ENCODE results near the gene GRPEL1. TPM values are rescaled to one million over a fixed set of nuclear protein-coding genes. Genes with fewer than 3 reads are reported as not detected.

The GRPEL1 gene
- total RNA-seq, 1 donor from 2014 or later: 106 TPM

DNA sequence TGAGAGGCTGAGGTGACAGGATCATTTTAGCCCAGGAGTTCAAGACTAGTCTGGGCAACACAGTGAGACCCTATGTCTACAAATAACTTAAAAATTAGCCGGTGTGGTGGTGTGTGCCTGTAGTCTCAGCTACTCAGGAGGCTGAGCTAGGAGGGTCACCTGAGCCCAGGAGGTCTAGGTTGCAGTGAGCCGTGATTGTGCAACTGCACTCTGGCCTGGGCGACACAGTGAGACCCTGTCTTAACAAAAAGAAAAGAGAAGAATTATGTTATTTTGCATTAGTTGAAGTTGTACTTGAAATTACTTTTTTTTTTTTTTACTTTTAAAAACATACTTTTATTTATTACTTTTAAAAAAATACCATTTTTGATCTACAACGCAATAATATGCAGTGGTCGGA, 46.5 kb downstream of the GRPEL1 start:
- Mint-ChIP-seq H3K27ac (no peak overlapping the region), H3K36me3 (ENCODE audit: low read depth) (peaks cover 27% of the 10 kb centered on the region), H3K9me3 (no peaks in the 10 kb centered on the region), H3K4me3 (no peak overlapping the region), H3K27me3 (ENCODE audit: insufficient read depth) (no peaks in the 10 kb centered on the region), H3K4me1 (ENCODE audit: low read depth) (no peaks in the 10 kb centered on the region)
- no peak for DNase-seq (ENCODE audit: low spot score)
- intact Hi-C loops (cut with micrococcal nuclease): no loop called here

DNA sequence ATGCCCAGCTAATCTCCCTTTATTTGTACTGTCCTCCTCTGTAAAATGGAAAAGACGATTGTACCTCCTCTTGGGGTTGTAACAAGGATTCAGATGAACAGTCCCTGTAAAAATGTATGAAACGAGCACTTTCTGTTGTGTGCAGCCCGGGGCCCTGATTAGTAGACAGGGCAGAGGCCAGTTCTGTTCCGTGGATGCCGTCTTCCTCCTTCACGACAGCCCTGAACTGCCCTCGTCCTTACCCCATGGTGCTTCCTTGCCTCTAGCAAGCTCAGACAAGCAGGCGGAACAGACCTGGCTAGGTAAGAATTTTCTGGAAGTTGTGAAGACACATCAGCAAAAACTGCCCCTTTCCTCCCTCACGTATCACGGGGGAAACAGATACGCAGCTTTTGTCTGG, 47.0 kb downstream of the GRPEL1 start:
- H3K27ac Mint-ChIP-seq: no peak overlapping the region
- no peaks in the 10 kb centered on the region for H3K27me3 Mint-ChIP-seq (ENCODE audit: insufficient read depth)
- intact Hi-C loops (cut with micrococcal nuclease): no loop called here
- no peaks in the 10 kb centered on the region for H3K4me1 Mint-ChIP-seq (ENCODE audit: low read depth)
- peaks cover 25% of the 10 kb centered on the region for H3K36me3 Mint-ChIP-seq (ENCODE audit: low read depth)
- H3K9me3 Mint-ChIP-seq: no peaks in the 10 kb centered on the region
- H3K4me3 Mint-ChIP-seq: no peak overlapping the region
- DNase-seq (ENCODE audit: low spot score): no peak

DNA sequence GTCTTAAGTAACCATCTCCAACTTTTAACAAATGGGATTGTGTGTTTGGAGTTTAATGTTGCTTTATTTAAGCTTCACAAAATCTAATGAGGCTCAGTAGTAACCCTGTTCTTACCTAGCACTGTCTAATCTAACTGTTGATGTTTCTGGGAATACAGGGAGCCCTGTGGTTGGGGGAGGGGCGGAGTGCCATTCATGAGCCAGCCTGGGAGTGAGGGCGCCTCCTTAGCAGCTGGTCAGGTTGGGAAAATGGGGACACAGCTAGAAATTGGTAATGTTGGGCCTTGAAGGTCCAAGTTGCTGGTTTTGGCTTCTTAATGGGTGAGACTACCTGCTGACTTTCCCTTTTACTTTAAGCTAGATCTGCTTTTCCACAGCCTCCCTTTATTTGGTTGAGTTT, 47.6 kb downstream of the GRPEL1 start:
- H3K27ac Mint-ChIP-seq: no peak overlapping the region
- H3K9me3 Mint-ChIP-seq: no peaks in the 10 kb centered on the region

DNA sequence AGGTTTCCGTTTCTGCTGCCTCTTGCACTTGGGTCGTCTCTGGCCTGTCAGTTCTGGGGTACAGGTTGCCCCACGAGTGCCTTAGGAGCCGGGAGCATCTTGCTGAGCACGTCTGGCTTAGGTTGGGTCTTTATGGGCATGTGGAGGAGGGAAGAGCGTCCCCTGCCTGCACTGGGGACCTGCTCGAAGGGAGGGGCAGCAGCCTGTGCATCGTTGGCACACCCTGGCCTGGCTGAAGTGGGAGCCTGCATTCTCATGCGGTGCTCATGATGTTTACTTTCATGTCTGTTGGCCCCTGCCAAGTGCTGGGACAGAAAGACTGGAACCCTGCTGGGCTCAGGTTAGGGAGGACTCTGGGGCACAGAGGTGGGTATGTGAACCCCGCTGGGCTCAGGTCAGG, 48.5 kb downstream of the GRPEL1 start:
- Mint-ChIP-seq H3K36me3 (ENCODE audit: low read depth) (peaks cover 31% of the 10 kb centered on the region), H3K9me3 (no peaks in the 10 kb centered on the region), H3K4me1 (ENCODE audit: low read depth) (peaks cover 3% of the 10 kb centered on the region), H3K27ac (peak overlapping the region; percentile 18), H3K27me3 (ENCODE audit: insufficient read depth) (no peaks in the 10 kb centered on the region), H3K4me3 (no peak overlapping the region)
- no peak for DNase-seq (ENCODE audit: low spot score)
- intact Hi-C loops (cut with micrococcal nuclease): no loop called here

More for the DNA sequence above, 47.6 kb downstream of the GRPEL1 start:
- Mint-ChIP-seq H3K36me3 (ENCODE audit: low read depth) (peaks cover 25% of the 10 kb centered on the region), H3K27me3 (ENCODE audit: insufficient read depth) (no peaks in the 10 kb centered on the region), H3K4me3 (no peak overlapping the region), H3K4me1 (ENCODE audit: low read depth) (no peaks in the 10 kb centered on the region)
- intact Hi-C loops (cut with micrococcal nuclease): no loop called here
- DNase-seq (ENCODE audit: low spot score): no peak

DNA sequence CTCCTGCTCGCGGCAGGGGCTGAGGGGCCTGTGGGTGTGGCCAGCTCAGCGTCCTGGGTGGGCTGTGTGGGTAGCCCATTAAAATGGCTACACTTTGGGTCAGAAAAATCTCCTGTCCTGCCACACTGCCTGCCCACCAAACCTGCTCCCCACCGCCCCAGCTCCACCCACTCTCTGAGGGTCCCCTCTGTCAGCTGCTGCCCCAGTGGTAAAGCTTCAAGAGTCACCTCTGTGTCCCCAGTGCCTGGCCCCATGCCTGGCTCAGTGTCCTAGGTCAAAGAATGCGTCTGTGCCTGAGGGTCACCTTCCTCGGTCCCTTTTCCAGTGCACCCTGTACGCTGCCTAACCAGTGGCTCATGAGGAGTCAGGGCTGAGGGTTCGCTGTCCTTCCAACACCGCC, 49.6 kb downstream of the GRPEL1 start:
- Mint-ChIP-seq H3K27me3 (ENCODE audit: insufficient read depth) (no peaks in the 10 kb centered on the region), H3K27ac (no peak overlapping the region), H3K4me3 (no peak overlapping the region), H3K9me3 (no peaks in the 10 kb centered on the region), H3K36me3 (ENCODE audit: low read depth) (peaks cover 31% of the 10 kb centered on the region), H3K4me1 (ENCODE audit: low read depth) (peaks cover 8% of the 10 kb centered on the region)
- intact Hi-C loops (cut with micrococcal nuclease): no loop called here
- no peak for DNase-seq (ENCODE audit: low spot score)

DNA sequence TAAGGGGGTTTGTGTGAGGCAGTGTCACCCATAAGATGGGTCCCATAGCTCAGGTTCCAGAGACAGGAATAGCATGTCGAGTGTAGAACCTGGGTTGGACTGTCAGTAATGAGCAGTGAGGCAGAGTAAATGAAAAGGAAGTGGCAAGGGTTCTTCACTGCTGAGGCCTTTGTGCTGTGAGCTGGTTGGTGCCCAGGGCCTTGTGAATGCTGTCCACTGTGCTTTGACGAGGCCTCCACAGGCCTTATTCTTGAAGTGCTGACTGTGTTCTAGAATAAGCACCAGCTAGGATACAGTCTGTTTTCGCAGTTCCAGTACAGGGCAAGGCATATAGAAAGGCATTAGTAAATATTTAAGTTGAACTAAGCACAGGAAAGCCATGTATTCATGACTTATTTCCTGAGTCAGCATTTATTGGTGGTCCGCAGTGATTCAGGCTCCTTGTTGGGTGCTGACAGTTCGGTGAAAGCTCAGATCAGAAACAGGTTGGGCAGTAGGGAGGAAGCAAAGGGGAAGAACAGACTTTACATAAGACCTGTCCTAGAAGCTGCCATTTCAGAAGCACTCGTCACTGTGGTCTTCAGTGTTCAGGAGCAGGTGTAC, 50.3 kb downstream of the GRPEL1 start:
- no peak for DNase-seq (ENCODE audit: low spot score)
- Mint-ChIP-seq H3K36me3 (ENCODE audit: low read depth) (peaks cover 31% of the 10 kb centered on the region), H3K27ac (peak overlapping the region; percentile 35), H3K4me3 (no peak overlapping the region), H3K4me1 (ENCODE audit: low read depth) (peaks cover 8% of the 10 kb centered on the region), H3K9me3 (no peaks in the 10 kb centered on the region), H3K27me3 (ENCODE audit: insufficient read depth) (no peaks in the 10 kb centered on the region)
- intact Hi-C loops (cut with micrococcal nuclease): no loop called here

DNA sequence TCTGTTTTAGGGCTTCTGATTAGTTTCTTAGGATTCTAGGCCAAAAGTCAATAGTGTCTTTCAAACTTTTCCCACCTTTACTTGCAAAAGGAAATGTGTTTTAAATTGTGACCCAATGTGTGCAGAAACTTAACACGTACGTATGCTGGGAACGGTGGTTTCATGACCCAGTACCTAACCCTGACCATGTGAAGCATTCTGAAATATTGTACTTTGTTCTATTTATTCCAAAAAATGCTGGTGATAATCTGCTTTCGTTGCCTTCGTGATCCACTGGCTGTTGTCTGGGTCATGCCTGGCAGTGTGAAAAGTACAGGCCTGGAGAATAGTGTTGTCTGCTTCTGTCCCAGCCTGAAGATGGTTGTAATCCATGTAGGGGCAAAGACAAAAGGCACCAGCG, 51.4 kb downstream of the GRPEL1 start:
- Mint-ChIP-seq H3K36me3 (ENCODE audit: low read depth) (peaks cover 28% of the 10 kb centered on the region), H3K4me3 (no peak overlapping the region), H3K4me1 (ENCODE audit: low read depth) (peaks cover 8% of the 10 kb centered on the region), H3K27ac (peak overlapping the region; percentile 4), H3K9me3 (no peaks in the 10 kb centered on the region), H3K27me3 (ENCODE audit: insufficient read depth) (no peaks in the 10 kb centered on the region)
- DNase-seq (ENCODE audit: low spot score): no peak
- intact Hi-C loops (cut with micrococcal nuclease): no loop called here

DNA sequence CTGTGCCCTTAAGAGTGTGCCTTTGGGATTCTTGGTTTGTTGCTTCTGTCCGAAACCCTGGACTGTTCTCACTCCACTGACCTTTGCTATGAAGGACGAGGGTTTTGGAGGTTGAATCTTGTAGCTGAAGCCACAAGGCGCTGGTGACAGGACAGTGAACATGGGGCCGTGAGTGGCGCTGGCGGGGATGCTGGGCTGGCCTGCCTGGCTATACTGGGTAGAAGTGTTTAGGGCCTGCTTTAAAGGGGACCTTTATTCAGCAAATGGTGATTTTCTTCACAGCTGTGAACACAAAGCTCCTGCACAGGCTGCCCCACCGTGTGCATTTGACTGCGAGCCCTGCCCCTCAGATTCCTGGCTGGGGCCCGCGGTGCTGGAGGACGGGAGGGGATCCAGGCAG, 51.8 kb downstream of the GRPEL1 start:
- DNase-seq (ENCODE audit: low spot score): no peak
- intact Hi-C loops (cut with micrococcal nuclease): no loop called here
- Mint-ChIP-seq H3K4me3 (no peak overlapping the region), H3K27me3 (ENCODE audit: insufficient read depth) (no peaks in the 10 kb centered on the region), H3K4me1 (ENCODE audit: low read depth) (peaks cover 8% of the 10 kb centered on the region), H3K9me3 (no peaks in the 10 kb centered on the region), H3K27ac (no peak overlapping the region), H3K36me3 (ENCODE audit: low read depth) (peaks cover 31% of the 10 kb centered on the region)

DNA sequence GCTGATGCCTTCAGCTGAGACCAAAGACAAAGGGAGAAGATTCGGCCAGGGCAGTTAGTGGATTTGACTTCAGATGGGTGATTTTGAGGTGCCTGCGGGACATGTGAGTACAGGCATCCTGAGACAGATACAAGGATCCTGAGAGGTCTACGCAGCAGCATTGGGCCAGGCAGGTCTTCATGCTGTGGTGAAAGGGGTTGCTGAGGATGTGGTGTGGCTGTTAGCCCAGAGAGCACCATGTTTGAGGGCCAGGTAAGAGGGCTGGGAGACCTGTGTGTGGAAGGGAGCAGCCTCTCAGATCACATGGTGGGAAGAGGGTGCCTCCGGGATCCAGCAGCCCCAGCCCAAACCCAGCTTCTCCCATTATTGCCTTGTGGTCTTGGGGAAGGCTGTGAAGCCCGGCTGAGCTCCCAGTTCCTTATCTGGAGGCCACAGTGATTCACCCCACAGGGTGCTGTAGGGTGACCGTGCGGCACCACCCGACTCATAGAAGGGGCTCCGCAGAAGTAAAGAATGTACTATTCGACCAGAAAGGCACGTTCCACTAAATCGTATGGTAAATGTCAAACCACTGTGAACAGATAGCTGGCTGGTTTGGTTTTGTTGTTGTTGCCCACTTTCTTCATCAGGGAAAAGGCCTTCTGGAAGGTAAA, 52.4 kb downstream of the GRPEL1 start:
- Mint-ChIP-seq H3K4me1 (ENCODE audit: low read depth) (peaks cover 8% of the 10 kb centered on the region), H3K36me3 (ENCODE audit: low read depth) (peaks cover 33% of the 10 kb centered on the region), H3K4me3 (no peak overlapping the region), H3K27ac (peak overlapping the region; percentile 49), H3K9me3 (no peaks in the 10 kb centered on the region), H3K27me3 (ENCODE audit: insufficient read depth) (no peaks in the 10 kb centered on the region)
- intact Hi-C loops (cut with micrococcal nuclease): no loop called here
- no peak for DNase-seq (ENCODE audit: low spot score)

DNA sequence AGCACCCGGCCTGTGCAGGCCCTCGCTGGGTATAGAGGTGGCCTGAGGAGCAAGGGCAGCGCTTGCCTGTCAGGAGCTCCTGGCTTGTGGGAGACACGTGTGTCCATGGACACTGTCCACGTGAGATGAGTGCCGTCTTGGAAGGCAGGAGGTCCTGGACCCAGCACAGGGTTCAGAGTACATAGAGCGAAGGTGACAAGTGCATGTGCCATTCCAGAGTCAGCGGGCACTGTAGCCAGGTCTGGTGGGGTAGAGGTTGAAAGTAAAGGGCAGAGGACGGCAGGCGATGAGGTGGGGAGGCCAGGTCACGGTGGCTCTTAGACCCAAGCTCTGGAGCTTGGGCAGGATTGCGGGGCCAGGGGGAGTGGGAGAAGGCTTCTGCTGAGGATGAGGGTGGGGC, 53.0 kb downstream of the GRPEL1 start:
- Mint-ChIP-seq H3K27me3 (ENCODE audit: insufficient read depth) (no peaks in the 10 kb centered on the region), H3K4me3 (no peak overlapping the region), H3K9me3 (no peaks in the 10 kb centered on the region), H3K4me1 (ENCODE audit: low read depth) (peaks cover 8% of the 10 kb centered on the region), H3K36me3 (ENCODE audit: low read depth) (peaks cover 33% of the 10 kb centered on the region), H3K27ac (peak overlapping the region; percentile 49)
- DNase-seq (ENCODE audit: low spot score): no peak
- intact Hi-C loops (cut with micrococcal nuclease): no loop called here

DNA sequence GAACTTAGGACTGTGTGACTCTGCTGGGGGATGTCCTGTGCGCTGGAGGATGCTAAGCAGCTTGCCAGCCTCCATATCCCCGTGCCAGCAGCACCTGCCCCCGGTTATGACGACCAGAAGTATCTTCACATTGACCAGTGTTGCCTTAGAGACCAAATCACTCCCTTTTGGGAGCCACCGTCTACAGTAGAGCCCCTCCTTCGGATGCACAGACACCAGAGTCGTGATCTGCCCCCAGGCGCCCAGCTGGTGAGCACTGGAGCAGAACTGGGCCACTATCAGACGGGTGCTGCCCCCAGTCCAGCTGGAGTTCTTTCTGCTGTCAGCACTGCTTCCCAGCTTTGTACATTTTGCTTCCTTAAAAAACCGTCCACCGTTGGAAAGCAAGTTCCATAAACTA, 54.7 kb downstream of the GRPEL1 start:
- Mint-ChIP-seq H3K27ac (no peak overlapping the region), H3K4me1 (ENCODE audit: low read depth) (peaks cover 16% of the 10 kb centered on the region), H3K9me3 (no peaks in the 10 kb centered on the region), H3K27me3 (ENCODE audit: insufficient read depth) (no peaks in the 10 kb centered on the region), H3K4me3 (no peak overlapping the region), H3K36me3 (ENCODE audit: low read depth) (peaks cover 41% of the 10 kb centered on the region)
- intact Hi-C loops (cut with micrococcal nuclease): no loop called here
- no peak for DNase-seq (ENCODE audit: low spot score)

DNA sequence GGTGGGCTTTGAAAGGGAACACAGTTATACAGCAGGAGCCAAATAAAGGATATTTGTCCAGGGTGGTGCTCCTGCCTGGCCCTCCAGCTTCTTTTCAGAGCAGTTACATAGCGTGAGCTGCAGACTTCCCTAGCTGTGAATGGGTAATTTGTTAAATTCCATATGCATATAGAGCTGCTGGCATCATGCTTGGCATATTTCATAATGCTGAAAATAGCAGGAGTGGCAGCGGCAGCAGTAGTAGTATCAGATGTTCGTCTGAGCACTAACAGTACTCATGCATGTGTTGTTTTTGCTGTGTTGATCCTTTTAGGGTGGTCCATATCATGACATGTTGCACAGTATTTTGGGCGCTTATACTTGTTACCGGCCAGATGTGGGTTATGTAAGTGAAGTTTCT, 58.3 kb downstream of the GRPEL1 start:
- Mint-ChIP-seq H3K9me3 (no peaks in the 10 kb centered on the region), H3K36me3 (ENCODE audit: low read depth) (peaks cover 37% of the 10 kb centered on the region), H3K4me1 (ENCODE audit: low read depth) (peaks cover 29% of the 10 kb centered on the region), H3K4me3 (no peak overlapping the region), H3K27me3 (ENCODE audit: insufficient read depth) (no peaks in the 10 kb centered on the region), H3K27ac (peak overlapping the region; percentile 7)
- intact Hi-C loops (cut with micrococcal nuclease): no loop called here
- DNase-seq (ENCODE audit: low spot score): no peak
